Central memory CD4-positive, alpha-beta T cell (primary cell): Measurements from ENCODE around the gene GPR18.
A peak's percentile ranks its signal among the peaks of the same experiment; 100 is the strongest.
"Not testable (repeated sequence)": the region's sequence is repeated elsewhere in the genome, so short reads cannot be mapped to it uniquely, and the experiment has no call there.

ENCODE experiments used
- DNase-seq: peaks from one replicate; pipeline ENCODE4 v3.0.0; 2022

The GPR18 gene

GRCh38 chr13:99227909-99228688 is 30.1 kb downstream of the GPR18 start:
- DNase-seq = no peak

GRCh38 chr13:99227331-99227900 is 30.8 kb downstream of the GPR18 start:
- no peak for DNase-seq

GRCh38 chr13:99226513-99226912 is 31.7 kb downstream of the GPR18 start:
- DNase-seq = no peak

- no peak for DNase-seq
Measured at GRCh38 chr13:99225078-99225477, 33.1 kb downstream of the GPR18 start.

GRCh38 chr13:99224021-99224420 is 34.2 kb downstream of the GPR18 start:
- DNase-seq = no peak

GRCh38 chr13:99223587-99223986 is 34.6 kb downstream of the GPR18 start:
- no peak for DNase-seq

- DNase-seq = no peak
Measured at GRCh38 chr13:99221567-99222239, 36.5 kb downstream of the GPR18 start.

GRCh38 chr13:99220199-99220935 is 37.8 kb downstream of the GPR18 start:
- peak; percentile 58 for DNase-seq

- peak; percentile 89 for DNase-seq
Measured at GRCh38 chr13:99218969-99219368, 39.2 kb downstream of the GPR18 start.

- no peak for DNase-seq
Measured at GRCh38 chr13:99218545-99218944, 39.6 kb downstream of the GPR18 start.

- DNase-seq = no peak
Measured at GRCh38 chr13:99218126-99218525, 40.1 kb downstream of the GPR18 start.

GRCh38 chr13:99217461-99218110 is 40.6 kb downstream of the GPR18 start:
- no peak for DNase-seq

GRCh38 chr13:99215184-99215830 is 42.9 kb downstream of the GPR18 start:
- peak; percentile 82 for DNase-seq

- DNase-seq = no peak
Measured at GRCh38 chr13:99214731-99215130, 43.4 kb downstream of the GPR18 start.

- DNase-seq = no peak
Measured at GRCh38 chr13:99214232-99214631, 43.9 kb downstream of the GPR18 start.

GRCh38 chr13:99211421-99212035 is 46.7 kb downstream of the GPR18 start:
- no peak for DNase-seq

- DNase-seq = not testable (repeated sequence)
Measured at GRCh38 chr13:99210627-99211026, 47.6 kb downstream of the GPR18 start.

GRCh38 chr13:99208845-99209527 is 49.2 kb downstream of the GPR18 start:
- DNase-seq = no peak

GRCh38 chr13:99208185-99208584 is 50.0 kb downstream of the GPR18 start:
- no peak for DNase-seq

GRCh38 chr13:99207511-99207910 is 50.7 kb downstream of the GPR18 start:
- DNase-seq = no peak

GRCh38 chr13:99206873-99207272 is 51.3 kb downstream of the GPR18 start:
- DNase-seq = no peak
